Progenitor cell of endocrine pancreas (in vitro differentiated cells): ENCODE data around the gene CLSTN2. TPM values are rescaled to one million over a fixed set of nuclear protein-coding genes. Genes with fewer than 3 reads are reported as not detected.

ENCODE experiments used
- DNase-seq: peaks from one replicate; pipeline ENCODE4 v3.0.0; 2021; ENCODE audit warnings: low spot score; ENCODE audit not compliant: unreplicated experiment
- H3K27ac Mint-ChIP-seq: 2 replicates; pipeline ENCODE4 v1.8.0; 2021; ENCODE audit warnings: mild to moderate bottlenecking, moderate library complexity, mixed read lengths
- H3K27me3 Mint-ChIP-seq: 2 replicates; pipeline ENCODE4 v1.8.0; 2021; ENCODE audit warnings: mixed read lengths
- H3K36me3 Mint-ChIP-seq: 2 replicates; pipeline ENCODE4 v1.8.0; 2022; ENCODE audit warnings: mixed read lengths; ENCODE audit not compliant: insufficient read depth
- H3K4me1 Mint-ChIP-seq: 2 replicates; pipeline ENCODE4 v1.8.0; 2021; ENCODE audit warnings: low read depth, mixed read lengths
- H3K4me3 Mint-ChIP-seq: 2 replicates; pipeline ENCODE4 v1.8.0; 2021; ENCODE audit warnings: low read depth, mild to moderate bottlenecking, moderate library complexity, mixed read lengths
- H3K9me3 Mint-ChIP-seq: 2 replicates; pipeline ENCODE4 v1.8.0; 2021; ENCODE audit warnings: low read depth, mixed read lengths
- total RNA-seq: library from RNA; stranded (reverse); gene quantifications from 2 replicates; pipeline ENCODE4 v1.2.1, GENCODE V29; 2021
- TF ChIP-seq, protein P1 (sequence below): fragments of 200-600 bp; sonication (generic); IDR thresholded peaks from one replicate; pipeline ENCODE4 v1.5.0; 2021; ENCODE audit warnings: antibody characterized with exemption, mild to moderate bottlenecking; ENCODE audit not compliant: unreplicated experiment

Gene CLSTN2
- total RNA-seq, 1 donor from 2014 or later = 2.8 TPM

- peaks cover 10% of the 10 kb centered on the region for H3K4me1 Mint-ChIP-seq
Observed at GRCh38 chr3:140019946-140020345, 85.0 kb downstream of the CLSTN2 start.

DNA sequence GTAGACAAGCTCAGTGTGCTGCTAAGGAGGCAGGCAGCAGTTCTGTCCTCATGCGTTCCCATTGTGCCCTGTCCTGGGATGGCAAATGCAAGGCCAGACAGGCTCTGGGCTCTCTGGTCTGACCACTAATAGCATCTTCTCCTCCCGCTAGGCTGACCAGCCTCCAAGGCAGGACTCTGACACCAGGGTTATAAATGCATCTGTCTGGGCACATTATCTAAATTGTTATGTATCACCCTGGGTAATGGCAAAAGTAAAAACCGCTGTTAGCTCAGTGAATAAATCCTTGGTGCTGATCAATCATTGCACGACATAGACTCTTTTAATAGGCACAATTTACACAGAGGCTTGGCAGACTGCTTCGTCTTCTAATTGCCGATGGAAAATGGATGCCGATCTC is 85.6 kb downstream of the CLSTN2 start:
- Mint-ChIP-seq H3K27me3 (peaks cover 34% of the 10 kb centered on the region), H3K36me3 (no peaks in the 10 kb centered on the region), H3K4me1 (peaks cover 5% of the 10 kb centered on the region), H3K9me3 (no peaks in the 10 kb centered on the region), H3K4me3 (no peak overlapping the region), H3K27ac (no peak overlapping the region)
- DNase-seq = no peak
- TF ChIP-seq, protein P1, sequence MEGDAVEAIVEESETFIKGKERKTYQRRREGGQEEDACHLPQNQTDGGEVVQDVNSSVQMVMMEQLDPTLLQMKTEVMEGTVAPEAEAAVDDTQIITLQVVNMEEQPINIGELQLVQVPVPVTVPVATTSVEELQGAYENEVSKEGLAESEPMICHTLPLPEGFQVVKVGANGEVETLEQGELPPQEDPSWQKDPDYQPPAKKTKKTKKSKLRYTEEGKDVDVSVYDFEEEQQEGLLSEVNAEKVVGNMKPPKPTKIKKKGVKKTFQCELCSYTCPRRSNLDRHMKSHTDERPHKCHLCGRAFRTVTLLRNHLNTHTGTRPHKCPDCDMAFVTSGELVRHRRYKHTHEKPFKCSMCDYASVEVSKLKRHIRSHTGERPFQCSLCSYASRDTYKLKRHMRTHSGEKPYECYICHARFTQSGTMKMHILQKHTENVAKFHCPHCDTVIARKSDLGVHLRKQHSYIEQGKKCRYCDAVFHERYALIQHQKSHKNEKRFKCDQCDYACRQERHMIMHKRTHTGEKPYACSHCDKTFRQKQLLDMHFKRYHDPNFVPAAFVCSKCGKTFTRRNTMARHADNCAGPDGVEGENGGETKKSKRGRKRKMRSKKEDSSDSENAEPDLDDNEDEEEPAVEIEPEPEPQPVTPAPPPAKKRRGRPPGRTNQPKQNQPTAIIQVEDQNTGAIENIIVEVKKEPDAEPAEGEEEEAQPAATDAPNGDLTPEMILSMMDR = no peak

More at GRCh38 chr3:140019946-140020345, 85.0 kb downstream of the CLSTN2 start:
- Mint-ChIP-seq H3K27ac (no peak overlapping the region), H3K4me3 (no peak overlapping the region), H3K27me3 (peaks cover 28% of the 10 kb centered on the region), H3K36me3 (no peaks in the 10 kb centered on the region), H3K9me3 (no peaks in the 10 kb centered on the region)
- TF ChIP-seq, protein P1 = no peak
- no peak for DNase-seq

DNA sequence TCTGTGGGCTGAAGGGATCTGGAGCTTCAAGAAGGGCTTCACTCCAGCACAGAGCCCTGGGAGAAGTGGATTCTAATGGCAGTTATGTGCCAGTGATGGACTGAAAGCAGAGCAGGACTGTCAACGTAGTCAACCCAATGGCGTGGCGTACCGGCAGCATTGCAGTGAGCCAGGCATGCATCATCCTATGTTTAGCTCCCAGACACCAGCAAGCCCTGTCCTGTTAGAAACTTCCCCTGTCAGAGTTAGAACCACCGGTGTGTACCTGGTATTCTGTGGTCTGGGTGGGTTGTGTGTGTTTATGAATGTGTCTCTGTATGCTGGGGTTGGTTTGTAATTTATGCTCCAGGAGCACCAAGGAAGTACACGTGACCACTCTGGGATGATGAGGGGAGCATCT is 86.3 kb downstream of the CLSTN2 start:
- Mint-ChIP-seq H3K27ac (no peak overlapping the region), H3K4me3 (no peak overlapping the region), H3K27me3 (peaks cover 40% of the 10 kb centered on the region), H3K36me3 (no peaks in the 10 kb centered on the region), H3K9me3 (no peaks in the 10 kb centered on the region), H3K4me1 (peaks cover 5% of the 10 kb centered on the region)
- DNase-seq = no peak
- TF ChIP-seq, protein P1 = no peak

DNA sequence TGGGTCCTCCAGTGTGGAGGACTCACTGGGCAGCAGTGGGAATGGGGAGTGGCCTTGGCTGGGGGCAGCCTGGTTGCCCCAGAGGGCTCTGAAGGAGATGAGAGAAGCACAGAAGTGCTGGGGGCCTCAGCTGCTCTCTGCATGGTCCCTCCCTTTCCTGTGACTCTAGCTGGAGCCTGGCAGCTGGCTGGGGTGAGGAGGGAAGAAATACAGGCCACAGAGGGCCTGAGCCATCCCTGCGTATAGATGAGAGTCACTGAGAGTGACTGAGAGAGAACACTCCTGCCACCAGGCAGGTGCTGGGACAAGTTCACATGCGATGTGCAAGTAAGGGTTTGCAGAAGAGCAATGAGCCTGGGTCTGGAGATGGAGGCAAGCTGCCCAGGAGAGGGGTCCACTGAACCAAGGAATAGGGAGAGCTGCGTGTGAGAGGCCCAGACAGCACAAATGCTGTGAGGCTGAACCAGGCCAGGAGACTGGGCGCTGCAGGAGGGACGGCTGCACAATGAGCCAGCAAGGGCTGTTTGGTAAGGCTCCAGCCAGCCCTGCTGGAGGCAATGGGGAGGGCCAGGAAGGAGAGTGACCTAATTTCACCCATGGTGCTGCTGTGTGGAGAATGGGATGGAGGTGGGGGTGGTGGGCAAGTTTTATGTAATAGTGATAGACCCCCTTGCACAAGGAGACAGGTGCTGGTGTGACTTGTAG is 87.2 kb downstream of the CLSTN2 start:
- H3K27ac Mint-ChIP-seq = no peak overlapping the region
- peaks cover 45% of the 10 kb centered on the region for H3K27me3 Mint-ChIP-seq
- no peaks in the 10 kb centered on the region for H3K9me3 Mint-ChIP-seq
- TF ChIP-seq, protein P1 = no peak
- DNase-seq = no peak
- H3K4me3 Mint-ChIP-seq = no peak overlapping the region
- H3K36me3 Mint-ChIP-seq = no peaks in the 10 kb centered on the region
- peaks cover 5% of the 10 kb centered on the region for H3K4me1 Mint-ChIP-seq

- no peaks in the 10 kb centered on the region for H3K36me3 Mint-ChIP-seq
- TF ChIP-seq, protein P1 = no peak
- peaks cover 5% of the 10 kb centered on the region for H3K4me1 Mint-ChIP-seq
- peaks cover 51% of the 10 kb centered on the region for H3K27me3 Mint-ChIP-seq
- H3K4me3 Mint-ChIP-seq = no peak overlapping the region
- no peaks in the 10 kb centered on the region for H3K9me3 Mint-ChIP-seq
- no peak for DNase-seq
- H3K27ac Mint-ChIP-seq = no peak overlapping the region
Observed at GRCh38 chr3:140023616-140024530, 88.9 kb downstream of the CLSTN2 start.
